ENCODE measurements around the gene ASXL3.

ASXL3 gene

GRCh38 chr18:33577685-33578517 is at the start of gene ASXL3:
TSS of gene ASXL3 (plus strand) at chr18:33578219. CDS start at chr18:33578632, 413 bp downstream.
- DNase-seq = no peak

- DNase-seq = no peak
These were observed 45.0 kb upstream of the ASXL3 start for GRCh38 chr18:33532978-33533377.

GRCh38 chr18:33536904-33537303 is 41.1 kb upstream of the ASXL3 start:
- no peak for DNase-seq

GRCh38 chr18:33538418-33539042 is 39.5 kb upstream of the ASXL3 start:
- no peak for DNase-seq

- DNase-seq = no peak
These were observed 37.6 kb upstream of the ASXL3 start for GRCh38 chr18:33540392-33540791.

GRCh38 chr18:33541316-33541715 is 36.7 kb upstream of the ASXL3 start:
- DNase-seq = no peak

- no peak for DNase-seq
These were observed 21.2 kb upstream of the ASXL3 start for GRCh38 chr18:33556846-33557245.

GRCh38 chr18:33557706-33558105 is 20.3 kb upstream of the ASXL3 start:
- no peak for DNase-seq

GRCh38 chr18:33558529-33558928 is 19.5 kb upstream of the ASXL3 start:
- no peak for DNase-seq

- no peak for DNase-seq
These were observed 17.2 kb upstream of the ASXL3 start for GRCh38 chr18:33560686-33561370.

- no peak for DNase-seq
These were observed 15.3 kb upstream of the ASXL3 start for GRCh38 chr18:33562741-33563140.

GRCh38 chr18:33567705-33568104 is 10.3 kb upstream of the ASXL3 start:
- no peak for DNase-seq

GRCh38 chr18:33571998-33572787 is 5.8 kb upstream of the ASXL3 start:
- DNase-seq = no peak

GRCh38 chr18:33573193-33573592 is 4.8 kb upstream of the ASXL3 start:
- no peak for DNase-seq

GRCh38 chr18:33575451-33575850 is 2.6 kb upstream of the ASXL3 start:
- DNase-seq = no peak

GRCh38 chr18:33576999-33577646 is 896 bp upstream of the ASXL3 start:
- no peak for DNase-seq

- DNase-seq = no peak
These were observed 714 bp downstream of the ASXL3 start for GRCh38 chr18:33578518-33579348.

GRCh38 chr18:33579349-33580215 is 1.6 kb downstream of the ASXL3 start:
- DNase-seq = no peak

GRCh38 chr18:33580546-33580945 is 2.5 kb downstream of the ASXL3 start:
- DNase-seq = no peak

GRCh38 chr18:33581856-33582255 is 3.8 kb downstream of the ASXL3 start:
- no peak for DNase-seq

- no peak for DNase-seq
These were observed 5.9 kb downstream of the ASXL3 start for GRCh38 chr18:33583901-33584300.
